Muscle of back (tissue), 11 donors: ENCODE measurements around the gene UFD1. TPM values are rescaled to one million over a fixed set of nuclear protein-coding genes. Genes with fewer than 3 reads are reported as not detected.
"Not testable (repeated sequence)": the region's sequence is repeated elsewhere in the genome, so short reads cannot be mapped to it uniquely, and the experiment has no call there.

Experiments
- DNase-seq, 3 donors: peaks; one replicate each; pipeline versions ENCODE4 v3.0.0 to v3.0.0-alpha.2; 2013
- polyA plus RNA-seq, 10 donors: library from polyadenylated mRNA; unstranded; fragments of 120-200 nt; gene quantifications; one replicate each; pipeline ENCODE4 v1.2.1, GENCODE V29; 2013; ENCODE audit not compliant: insufficient read length in 10 of 10

Gene UFD1
- polyA plus RNA-seq, 10 donors = 36.4 to 53.2 (median 41.2) TPM

DNA sequence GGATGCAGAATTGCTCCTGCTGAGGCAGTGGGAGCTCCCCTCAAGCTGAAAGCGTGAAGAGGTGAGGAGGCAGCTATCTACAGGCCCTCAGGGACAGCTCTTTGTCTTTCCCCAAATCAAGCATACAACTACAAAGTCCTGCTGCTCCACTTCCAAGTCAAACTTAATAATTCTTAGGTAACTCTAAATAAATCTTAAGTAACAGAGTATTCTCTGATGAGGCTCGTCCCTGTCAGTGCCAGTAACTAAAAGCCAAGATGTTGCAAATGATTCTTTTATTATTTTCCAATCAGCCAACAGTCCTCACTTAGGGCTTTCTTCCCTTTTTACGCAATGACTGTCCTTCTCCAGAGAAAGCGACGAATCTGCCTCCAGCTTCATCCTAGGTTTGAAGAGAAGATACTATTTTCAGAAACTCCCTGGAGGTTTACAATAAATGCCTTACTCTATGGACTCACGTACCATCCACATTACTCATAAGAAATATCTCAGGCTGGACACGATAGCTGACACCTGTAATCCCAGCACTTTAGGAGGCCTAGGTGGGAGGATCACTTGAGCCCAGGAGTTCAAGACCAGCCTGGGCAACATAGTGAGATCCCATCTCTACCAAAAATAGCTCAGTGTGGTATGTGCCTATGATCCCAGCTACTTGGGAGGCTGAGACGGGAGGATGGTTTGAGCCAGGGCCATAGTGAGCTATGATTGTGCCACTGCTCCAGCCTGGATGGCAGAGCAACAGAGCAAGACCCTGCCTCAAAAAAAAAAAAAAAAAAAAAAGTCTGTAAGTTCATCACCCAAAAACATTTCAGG is 28.4 kb downstream of the UFD1 start:
- no peak for DNase-seq

DNA sequence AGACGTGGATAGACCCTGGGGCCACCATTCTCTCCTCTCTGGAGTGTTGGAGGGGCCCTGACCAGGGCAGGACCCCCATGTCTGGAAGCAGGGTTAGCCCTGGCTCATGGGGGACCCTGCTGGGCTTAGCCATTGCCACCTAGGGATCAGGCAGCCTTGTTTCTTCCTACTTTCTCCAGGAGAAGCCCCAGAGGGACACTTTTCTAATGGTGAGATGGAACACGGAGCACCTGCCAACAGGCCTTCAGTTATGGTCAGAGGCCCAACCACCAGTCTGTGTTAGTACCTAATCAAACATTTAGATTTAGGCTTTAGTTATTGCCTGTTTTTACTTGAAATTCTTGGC is 29.6 kb downstream of the UFD1 start:
- DNase-seq = no peak

DNA sequence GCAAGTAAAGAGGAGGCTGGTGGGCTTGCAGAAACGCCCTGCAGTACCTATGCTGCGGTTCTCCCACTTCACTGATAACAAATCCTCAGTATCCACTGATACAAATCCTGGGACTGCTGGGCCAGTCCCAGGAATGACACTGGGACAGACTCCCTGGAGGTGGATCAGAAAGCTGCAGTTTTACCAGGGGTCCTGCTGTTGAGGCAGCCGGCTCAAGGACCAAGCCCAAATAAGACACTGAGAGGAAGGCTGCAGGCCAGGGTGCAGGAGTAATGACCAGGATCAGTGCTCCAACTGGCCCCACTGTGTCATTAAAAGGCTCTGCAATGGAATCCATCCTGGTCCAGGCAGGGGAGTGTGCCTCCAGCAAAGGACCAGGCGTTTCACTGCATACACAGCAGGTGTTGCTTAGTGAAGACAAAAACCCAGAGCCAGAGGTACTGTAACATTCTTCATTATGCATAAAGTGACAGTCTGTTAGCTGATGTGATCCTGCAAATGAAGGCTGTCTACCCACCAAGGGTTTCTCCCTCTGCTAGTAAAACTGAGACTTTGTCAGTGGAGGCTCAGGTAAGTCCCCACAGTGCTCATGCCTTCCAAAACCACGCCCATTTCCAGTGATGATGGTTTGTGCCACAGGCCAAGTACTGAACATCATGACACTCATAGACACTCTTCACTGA is 30.1 kb downstream of the UFD1 start:
- DNase-seq = no peak

DNA sequence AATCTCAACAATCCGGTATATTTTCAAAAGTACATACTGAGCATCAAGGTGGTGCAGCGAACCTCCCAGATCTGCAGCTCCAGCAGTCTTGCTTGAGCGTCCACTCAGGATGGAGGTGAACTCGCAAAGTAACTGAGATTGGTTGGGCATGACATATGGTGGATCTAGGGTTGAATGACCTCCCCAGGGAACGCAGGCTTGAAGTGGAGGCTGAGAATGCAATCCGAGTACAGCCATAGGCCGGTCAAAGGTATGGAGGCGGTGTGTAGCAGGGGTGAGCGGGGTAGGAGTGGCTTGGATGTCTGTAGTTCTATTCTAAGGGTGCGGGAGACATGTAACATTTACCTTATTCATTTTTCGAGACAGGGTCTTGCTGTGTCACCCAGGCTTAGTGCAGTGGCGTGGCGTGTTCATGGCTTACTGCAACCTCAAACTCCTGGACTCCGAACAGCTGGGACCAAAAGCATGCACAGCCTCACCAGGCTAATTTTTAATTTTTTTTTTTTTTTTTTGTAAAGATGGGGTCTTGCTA is 30.9 kb downstream of the UFD1 start:
- DNase-seq = peak; percentile 53 to 86 (median 64)

DNA sequence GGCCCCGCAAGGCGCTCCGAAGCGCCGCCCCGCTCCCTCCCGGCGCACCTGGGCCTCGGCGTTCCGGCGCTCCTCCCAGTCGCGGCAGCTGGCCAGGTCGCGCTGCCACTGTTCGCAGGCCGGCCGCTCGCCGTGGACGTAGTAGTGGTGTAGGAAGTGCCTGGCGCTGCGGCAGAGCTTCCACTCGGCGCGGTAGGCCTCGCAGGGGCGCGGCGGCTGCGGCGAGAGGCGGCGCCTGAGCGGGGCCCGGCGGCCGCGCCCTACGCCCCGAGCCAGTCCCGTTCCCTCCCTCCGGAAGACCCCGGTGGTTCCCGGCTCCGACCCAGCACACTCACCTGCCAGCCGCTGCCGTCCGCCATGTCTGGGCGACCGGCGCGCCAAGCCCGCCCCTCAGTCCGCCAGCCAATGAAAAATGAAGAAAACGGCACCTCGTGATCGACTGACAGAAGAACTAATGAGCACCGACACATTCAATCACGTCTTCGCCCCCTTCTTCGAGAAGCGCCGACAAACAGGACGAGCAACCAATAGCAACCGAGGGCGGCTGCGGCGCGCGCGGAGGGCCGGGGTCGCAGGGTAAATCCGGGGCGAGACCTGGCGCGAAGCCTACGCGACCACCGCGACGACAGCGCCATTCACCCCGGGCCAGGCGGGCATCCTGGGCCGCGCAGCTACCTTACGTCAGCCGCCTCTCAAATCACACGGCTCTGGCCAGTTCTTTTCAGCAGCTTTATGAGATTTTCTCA is 31.5 kb downstream of the UFD1 start, which contains the start of gene C22orf39:
Gene C22orf39 (minus strand): TSS at position 382 of the 746 bp plus-strand sequence. CDS start 23 bp downstream, at position 359.
- DNase-seq = peak; percentile 92 to 96 (median 93)

DNA sequence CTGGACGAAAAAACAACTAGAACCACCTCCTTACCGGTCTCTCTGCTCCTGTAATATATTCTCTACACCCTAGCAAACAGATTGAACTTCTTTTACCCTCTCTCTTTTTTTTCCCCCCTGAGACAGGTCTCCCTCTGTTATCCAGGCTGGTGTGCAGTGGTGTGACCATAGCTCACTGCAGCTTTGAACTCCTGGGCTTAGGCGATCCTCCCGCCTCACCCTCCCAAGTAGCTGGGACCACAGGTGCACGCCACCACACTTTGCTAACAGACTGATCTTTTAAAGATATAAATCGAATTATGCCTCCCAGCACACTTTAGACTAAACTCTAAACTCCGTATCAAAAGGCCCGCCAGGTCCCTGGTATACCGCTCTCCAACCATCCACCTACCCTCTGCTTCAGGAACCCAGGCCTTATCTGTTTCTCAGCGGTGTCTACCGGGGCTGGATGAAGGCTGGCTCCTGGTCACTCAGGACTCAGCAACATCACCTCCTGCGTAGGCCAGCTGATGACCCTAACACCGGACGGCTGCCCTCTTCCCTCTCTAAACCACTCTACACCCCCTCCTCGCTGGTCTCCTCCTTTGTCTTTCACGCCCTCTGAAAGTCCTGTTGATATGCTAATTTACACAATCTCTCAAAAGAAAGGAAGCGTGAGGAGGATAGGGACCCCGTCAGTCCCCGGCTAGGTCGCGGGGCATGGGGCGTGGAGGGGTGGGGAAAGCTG is 32.2 kb downstream of the UFD1 start:
- no peak for DNase-seq

DNA sequence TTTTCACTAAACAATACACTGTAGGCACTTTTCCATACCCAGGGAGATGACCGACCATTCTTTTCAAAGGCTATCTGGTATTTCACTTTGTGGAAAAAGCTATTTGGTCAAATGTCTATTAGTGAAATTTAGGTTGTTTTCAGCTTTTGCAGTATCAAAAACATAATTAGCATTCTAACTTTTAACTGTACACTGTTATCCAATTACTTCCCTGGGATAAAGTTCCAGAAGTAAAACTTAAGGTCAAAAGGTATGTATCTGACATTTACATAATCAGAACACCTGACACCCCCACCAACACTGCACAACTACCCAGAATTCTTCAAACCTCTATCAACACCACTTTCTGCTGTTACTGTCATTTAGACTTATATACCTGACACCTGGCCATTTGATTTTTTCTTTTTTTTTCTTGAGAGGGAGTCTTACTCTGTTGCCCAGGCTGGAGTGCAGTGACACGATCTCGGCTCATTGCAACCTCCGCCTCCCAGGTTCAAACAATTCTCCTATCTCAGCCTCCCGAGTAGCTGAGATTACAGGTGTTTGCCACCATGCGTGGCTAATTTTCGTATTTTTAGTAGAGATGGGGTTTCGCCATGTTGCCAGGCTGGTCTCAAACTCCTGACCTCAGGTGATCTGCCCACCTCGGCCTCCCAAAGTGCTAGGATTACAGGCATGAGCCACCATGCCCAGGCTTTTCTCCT is 33.6 kb downstream of the UFD1 start:
- not testable (repeated sequence) for DNase-seq

DNA sequence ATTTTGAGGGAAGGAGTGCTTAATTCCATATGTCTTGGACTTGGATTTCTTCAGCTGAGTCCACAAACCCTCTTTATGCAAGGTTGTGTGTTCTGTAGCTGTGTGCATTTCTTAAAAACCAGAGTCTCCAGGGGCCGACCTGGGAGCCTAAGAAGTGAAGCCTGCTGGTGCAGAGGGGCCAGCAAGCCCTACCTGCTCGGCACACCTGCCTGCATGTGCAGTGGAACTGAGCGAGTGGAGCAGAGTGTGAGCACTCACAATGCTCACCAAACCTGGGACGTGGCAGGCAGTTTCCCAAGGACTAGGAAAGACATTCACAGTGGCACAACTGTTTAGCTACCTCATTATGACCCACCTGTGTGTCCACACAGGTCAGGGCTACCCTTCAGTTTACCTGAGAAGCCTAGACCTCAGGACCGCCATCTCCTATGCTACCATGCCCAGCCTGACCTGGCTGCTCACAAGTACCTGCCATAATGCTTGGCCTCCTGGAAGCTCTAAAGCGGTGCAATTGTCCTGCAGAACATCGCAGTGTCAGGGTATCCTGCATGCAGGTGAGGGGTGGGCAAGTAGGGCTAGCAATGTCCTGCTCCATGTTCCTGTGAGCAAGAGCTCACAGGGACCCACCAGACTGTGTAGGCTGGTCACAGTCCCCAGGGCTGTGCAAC is 35.3 kb downstream of the UFD1 start:
- DNase-seq = no peak

DNA sequence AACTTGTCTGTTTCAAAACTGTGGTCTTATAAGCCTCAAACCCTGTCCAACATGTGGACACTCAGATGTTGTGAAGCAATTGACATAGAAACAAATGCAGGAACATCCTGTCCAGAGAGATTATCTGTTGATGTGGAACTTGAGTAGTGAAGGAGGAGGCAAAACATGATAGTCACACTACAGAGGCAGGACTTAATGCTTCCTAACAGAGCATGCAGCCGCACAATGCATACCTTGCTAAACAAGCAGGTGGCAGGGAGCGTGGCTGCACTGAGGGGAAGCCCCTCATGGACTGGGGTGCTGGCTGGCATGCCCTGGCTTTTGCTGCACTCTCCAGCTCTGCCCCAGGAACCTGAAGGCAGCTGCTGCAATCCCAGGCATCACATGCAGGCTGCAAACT is 36.8 kb downstream of the UFD1 start:
- no peak for DNase-seq

DNA sequence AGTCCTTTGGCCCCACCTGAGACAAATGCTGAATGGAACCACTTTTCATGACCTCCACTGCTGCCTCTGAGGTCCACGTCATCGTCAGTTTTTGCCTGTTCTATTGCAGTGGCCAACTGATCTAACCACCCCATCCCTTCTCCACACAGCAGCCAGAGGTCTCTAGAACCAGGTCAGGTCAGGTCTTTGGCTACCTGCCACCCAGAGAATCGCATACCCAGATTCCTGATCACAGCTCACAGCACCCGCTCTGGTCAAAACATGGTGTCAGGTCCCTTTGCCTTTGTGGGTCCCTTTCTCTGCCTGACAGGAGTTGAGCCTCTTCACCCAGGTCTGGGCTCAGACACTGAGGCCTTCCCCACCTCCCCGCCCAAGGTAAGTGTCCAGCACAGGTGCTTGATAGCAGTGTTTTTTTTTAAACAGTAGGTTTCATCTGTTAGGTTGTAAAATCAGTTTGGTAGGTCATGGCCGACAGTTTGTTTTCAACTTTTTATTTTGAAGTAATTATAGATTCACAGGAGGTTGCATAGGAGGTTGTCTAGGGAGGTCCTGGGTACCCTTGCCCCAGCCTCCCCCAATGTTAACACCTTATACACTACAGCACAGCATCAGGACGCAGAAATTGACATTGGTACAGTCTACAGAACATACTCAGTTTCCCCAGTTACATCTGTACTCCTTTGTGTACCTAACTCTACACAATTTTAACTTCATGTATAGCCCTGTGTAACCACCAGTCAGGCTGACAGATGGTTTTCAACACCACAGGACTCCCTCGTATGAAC is 38.4 kb downstream of the UFD1 start:
- DNase-seq = no peak

DNA sequence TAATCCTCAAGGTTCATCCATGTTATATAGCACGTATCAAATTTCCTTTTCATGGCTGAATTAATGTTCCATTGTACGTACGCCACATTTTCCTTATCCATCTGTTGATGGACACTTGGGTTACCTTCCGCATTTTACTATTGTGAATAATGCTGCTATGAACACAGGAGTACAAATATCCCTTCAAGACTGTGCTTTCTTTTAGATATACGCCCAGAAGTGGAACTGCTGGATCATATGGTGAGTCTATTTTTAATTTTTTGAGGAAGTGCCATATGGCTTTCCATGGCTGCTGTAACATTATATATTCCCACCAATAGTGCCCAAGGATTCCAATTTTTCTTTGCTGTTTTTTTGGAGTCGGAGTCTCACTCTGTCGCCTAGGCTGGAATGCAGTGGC is 40.7 kb downstream of the UFD1 start:
- no peak for DNase-seq

DNA sequence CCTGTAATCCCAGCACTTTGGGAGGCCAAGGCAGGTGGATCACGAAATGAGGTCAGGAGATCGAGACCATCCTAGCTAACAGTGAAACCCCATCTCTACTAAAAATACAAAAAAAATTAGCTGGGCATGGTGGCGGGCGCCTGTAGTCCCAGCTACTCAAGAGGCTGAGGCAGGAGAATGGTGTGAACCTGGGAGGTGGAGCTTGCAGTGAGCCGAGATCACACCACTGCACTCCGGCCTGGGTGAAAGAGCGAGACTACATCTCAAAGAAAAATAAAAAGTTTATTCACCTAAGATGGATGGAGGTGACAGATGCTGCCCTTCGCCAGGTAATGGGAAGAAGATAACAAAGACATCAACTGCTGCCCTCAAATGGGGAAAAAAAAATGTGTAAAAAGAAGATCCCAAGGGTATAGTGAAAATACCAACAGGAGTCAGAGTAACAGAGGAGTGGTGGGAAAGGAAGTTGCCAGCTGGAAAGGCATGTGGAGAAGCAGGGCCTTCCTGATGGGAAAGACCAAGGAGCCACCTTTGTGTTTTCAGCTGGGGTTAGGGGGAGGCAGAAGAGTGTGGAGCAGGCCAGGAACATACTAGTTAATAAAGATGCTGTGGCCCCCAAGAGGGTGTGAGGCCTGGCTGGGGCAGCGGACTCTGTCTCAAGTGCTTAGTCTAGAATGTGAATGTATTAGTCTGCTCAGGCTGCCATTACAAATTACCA is 42.4 kb downstream of the UFD1 start:
- DNase-seq = not testable (repeated sequence)

DNA sequence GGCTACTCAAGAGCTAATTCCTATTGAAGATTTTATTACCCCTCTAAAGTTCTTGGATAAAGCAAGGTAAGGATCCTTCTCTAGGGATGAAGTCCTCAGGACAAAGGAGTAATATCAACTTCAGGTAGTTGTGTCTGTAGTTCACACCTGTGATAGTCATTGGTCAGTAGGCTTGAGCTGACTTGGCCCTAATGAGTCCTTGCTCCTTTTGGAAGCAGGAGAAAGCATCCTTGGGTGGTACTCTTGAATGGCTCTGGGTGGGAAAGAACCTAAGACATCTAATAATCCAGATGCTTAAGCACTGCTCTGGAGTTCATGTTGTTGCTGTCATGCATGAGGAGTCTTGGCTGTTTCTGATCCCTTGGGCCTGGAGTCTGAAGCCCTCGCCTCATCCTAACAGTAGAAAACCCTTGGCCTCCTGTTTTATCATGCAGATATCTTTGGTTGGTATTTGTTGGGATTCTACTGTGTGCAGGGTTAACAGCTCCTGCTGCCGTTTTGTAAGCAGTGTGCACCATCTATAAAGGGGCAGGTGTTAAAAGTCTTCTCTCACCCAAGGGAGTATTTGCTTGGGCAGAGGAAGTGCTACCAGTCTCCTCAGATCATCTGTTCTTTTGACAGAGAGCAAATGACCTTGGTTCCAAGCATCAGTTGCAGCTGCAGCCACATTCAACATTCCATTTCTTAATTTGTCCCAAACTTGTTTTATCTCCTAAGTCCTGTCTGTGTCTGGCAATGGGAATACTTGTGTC is 44.0 kb downstream of the UFD1 start:
- no peak for DNase-seq

DNA sequence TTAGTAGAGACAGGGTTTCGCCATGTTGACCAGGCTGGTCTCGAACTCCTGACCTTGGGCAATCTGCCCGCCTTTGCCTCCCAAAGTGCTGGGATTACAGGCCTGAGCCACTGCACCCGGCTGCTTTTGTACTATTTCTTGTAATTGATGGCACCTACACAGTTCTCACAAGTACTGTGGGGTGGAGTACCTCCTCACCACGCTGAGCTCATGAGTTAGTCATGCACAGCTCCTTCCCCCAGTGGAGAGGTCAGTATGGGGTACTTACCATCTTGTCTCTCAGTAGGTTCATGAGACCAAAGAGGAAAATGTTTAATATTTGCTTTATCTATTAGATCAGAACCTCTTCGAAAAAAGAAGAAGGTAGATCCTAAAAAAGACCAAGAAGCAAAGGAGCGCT is 44.6 kb downstream of the UFD1 start:
- DNase-seq = no peak

DNA sequence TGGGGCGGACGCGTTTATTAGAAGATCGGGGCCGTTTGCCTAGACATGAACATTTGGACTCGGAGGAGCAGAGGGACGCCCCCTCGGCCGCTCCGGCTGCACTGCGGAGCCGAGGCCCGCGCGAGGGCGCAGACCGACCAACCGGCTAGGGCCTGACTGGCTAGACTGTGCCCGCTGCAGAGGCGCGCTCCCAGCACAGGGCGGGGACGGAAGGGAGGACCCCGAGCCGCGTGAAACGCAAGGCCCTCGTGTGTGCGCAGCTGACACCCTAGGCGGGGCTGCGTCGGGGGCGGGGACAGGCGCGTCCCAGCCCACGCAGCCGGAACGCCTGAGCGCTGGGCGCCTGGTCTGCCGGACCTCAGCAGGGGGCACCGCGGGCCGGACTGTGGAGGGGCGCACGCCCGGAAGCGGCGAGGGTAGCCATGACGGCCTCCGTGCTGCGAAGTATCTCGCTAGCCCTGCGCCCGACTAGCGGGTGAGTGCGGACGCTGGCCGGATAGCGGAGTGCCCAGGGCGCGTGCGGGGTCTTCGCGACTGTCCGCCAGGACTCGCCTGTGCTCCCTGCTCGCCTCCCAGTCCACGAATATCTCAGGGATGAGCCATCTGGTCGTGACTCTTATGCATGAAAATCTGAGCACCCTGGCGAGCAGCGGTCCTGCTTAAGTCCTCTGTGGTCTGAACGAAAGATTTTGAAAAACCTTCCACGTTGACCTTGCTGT is 46.7 kb downstream of the UFD1 start, which contains the start of gene MRPL40:
Gene MRPL40 (plus strand): TSS at position 413 of the 719 bp plus-strand sequence. CDS start 10 bp downstream, at position 423.
- peak; percentile 94 to 98 (median 96) for DNase-seq

DNA sequence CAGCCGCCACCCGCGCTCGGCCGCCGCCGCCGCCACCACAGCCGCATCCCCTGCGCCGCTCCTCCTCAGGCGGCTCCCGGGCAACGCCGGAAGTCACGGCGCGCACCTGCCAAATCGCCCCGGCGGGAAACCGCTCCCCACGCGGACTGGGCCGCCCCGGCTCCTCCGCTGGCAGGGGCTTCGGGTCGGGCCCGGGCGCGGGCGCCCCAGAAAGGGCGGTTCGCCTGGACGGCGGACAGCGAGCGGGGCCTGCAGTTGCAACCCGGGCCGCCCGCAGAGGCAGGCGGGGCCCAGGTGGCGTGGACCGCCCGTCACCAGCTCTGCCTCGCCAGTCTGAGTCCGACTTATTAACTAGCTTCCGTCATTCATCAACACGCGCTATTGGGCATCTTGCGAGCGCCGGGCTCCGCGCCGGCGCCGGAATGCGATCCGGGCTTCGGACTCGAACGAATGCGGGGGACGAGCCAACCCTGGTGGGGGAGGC is 47.3 kb downstream of the UFD1 start, which contains the start of gene HIRA:
Gene HIRA (minus strand): TSS at position 85 of the 484 bp plus-strand sequence. CDS start 257 bp downstream, outside the sequence.
- peak; percentile 76 to 94 (median 86) for DNase-seq
